HG03457 (cell line): ENCODE results near the gene DSG2.
"Not testable (repeated sequence)": the region's sequence is repeated elsewhere in the genome, so short reads cannot be mapped to it uniquely, and the experiment has no call there.

Experiments used
- ATAC-seq: cut with Tn5 transposase; IDR thresholded peaks from one replicate; pipeline ENCODE4 v1.9.1; 2021; ENCODE audit warnings: moderate number of reproducible peaks; ENCODE audit not compliant: unreplicated experiment

Gene DSG2

GRCh38 chr18:31498574-31499524 lies 872 bp downstream of the DSG2 start:
- no peak for ATAC-seq

- peak; percentile 88 for ATAC-seq
Measured at GRCh38 chr18:31500051-31500688, 2.2 kb downstream of the DSG2 start.

DNA sequence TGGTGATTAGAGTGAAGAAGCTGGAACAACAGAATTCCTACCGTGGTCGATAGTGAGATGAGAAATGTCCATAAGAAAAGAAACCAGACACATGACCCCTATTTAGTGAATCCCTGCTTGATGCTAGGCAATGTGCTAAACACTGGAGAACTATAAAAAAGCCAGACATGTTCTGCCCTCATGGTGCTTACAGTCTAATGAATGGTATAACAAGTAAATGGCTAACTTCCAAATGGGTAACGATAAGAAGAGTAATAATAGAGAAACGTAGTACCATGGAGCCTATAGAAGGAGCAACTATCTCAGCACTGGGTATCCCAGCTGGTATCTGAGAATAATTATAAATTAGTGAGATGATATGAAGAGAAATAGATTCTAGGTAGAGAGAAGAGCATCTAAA lies 5.0 kb downstream of the DSG2 start:
- ATAC-seq = no peak

GRCh38 chr18:31504455-31505147 lies 6.6 kb downstream of the DSG2 start:
- no peak for ATAC-seq

DNA sequence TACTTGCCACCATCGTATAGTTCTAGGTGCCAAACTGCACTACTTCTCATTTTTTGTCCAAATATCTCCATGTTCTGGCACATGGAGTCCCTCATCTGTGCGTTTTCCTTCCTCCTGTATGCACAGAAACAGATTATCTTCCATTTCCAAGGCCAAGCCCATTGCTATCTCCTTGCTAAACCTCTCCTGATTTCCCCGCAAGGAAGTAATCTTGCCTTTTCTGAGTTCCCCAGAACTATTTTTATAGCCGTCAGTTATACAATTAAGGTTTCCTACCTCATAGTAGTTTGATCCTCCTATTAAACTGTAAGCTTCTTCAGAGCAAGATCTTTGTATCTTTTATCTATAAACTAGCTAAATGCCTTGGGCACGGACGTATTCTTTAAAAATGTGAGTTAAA lies 7.2 kb downstream of the DSG2 start:
- no peak for ATAC-seq

- ATAC-seq = no peak
Measured at GRCh38 chr18:31506024-31506742, 8.2 kb downstream of the DSG2 start.

DNA sequence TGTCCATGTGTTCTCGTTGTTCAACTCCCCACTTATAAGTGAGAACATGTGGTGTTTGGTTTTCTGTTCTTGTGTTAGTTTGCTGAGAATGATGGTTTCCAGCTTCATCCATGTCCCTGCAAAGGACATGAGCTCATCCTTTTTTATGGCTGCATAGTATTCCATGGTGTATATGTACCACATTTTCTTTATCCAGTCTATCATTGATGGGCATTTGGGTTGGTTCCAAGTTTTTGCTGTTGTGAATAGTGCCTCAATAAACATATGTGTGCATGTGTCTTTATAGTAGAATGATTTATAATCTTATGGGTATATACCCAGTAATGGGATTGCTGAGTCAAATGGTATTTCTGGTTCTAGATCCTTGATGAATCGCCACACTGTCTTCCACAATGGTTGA lies 9.1 kb downstream of the DSG2 start:
- not testable (repeated sequence) for ATAC-seq

DNA sequence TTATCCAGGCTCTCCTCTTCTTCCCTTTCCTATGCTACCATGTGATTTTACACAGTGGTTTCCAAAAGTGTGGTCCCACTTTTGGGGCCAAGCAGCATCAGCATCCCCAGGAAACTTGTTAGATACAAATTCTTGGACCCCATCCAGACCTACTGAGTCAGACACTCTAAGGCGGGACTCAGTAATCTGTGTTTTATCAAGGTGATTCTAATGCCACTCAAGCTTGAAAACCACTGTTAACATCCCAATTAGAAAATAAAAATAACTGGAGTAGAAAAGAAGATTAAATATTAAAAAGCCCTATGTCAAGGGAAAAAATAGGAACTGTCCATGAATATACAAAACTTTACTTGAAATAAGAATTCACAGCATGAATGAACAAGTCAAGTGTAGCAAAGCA lies 10.8 kb downstream of the DSG2 start:
- no peak for ATAC-seq

DNA sequence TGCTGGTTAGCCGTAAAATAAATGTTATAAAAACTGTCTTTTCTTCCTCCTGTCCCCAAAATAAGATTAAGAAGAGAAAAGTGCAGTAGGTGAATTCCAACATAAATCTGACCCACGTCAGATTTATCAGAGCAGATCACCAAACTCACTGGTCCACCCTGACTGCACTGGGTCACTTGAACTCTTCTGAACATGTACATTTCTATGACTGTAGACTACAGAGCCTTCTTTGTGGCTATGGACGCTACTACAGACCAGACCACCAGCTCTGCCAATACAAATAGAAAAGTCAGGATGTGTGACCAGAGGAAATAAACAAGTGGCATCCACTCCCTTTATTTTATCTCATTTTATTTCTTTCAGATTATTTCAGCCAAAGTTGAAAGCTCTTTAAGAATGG lies 11.6 kb downstream of the DSG2 start:
- no peak for ATAC-seq

- no peak for ATAC-seq
Measured at GRCh38 chr18:31510319-31510718, 12.3 kb downstream of the DSG2 start.

DNA sequence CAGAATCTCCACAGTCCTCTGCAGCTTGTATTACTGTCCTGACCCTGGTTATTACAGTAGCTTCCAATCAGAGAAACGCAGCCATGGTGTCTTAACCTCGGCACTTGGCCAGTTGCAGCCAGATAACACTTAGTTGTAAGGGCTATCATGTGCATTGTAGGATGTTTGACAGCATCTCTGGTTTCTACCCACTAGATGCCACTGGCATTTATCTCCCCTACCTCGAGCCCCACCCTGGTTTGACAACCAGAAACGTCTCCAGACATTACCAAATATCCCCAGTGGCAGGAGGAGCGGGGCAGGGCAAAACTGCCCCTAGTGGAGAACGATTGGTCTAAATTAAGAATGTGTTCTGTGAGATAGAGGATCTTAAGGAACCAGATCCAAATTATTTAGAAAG lies 13.1 kb downstream of the DSG2 start:
- no peak for ATAC-seq

GRCh38 chr18:31512203-31512764 lies 14.3 kb downstream of the DSG2 start:
- no peak for ATAC-seq

DNA sequence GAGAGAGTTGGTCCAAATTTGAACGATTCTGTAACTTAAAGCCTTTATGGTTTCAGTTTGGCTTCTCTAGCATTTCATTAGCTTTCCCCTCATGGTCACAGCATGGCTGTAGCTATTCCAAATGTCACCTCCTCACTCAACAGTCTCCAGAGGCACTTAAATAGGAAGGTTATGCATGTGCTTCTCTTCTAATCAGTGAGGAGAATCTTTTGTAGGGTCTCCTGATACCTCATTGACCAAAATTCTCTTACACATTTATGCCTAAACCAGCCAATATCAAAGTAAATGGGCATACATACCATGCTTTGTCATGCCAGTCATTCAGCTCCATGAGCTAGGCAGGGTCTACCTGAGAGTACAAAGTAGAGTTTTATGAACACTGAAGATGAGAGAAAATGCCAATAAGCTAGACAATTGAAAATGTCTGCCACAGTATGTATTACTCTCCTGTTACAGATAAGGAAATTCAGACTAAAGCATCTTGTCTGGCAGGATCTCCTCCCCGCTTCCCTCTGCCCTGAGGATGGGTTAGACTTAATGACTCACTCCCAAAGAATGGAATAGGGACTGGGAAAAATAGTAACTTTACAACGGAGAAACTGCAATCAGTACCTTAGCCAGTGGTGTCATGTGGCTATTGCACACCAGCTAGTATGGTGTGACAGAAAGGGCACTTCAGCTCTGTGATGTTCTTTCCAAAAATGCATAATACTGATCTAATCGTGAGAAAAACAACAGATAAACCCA lies 15.4 kb downstream of the DSG2 start:
- ATAC-seq = no peak

DNA sequence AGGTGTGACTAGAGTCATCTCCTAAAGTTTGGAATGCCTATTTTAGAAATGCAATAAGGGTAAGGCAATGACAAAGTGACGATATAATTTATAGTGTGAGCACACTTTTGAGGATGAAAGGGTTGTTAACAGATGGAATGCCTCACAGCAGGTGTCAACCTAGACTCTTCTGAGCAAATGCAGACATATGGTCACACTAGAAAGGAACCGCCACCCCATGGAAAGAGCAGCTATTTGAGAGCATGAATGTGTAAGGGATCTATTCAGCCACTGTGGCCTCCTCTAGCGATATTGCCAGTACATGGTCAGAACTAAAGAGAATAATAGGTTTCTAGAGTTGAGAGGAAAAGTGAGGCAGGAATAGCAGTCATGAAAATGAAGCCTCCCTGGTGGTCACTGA lies 18.5 kb downstream of the DSG2 start:
- ATAC-seq = no peak

DNA sequence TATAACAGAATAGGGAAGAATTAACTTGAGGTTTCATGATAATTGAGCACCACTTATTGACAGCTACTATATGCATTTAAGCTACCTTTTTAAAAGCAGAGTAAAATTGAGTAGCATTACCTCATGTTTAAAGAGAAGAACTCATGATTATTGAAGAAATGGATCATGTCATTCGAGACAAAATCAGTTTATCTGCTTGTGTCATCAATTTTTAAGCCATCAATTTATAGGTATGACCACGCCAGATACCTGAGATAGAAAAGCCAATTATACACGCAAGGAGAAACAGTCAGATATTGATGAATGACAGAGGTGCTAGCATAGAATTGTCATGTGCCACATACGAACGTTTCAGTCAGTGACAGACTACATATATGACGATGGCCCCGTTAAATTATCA lies 28.4 kb downstream of the DSG2 start:
- no peak for ATAC-seq

DNA sequence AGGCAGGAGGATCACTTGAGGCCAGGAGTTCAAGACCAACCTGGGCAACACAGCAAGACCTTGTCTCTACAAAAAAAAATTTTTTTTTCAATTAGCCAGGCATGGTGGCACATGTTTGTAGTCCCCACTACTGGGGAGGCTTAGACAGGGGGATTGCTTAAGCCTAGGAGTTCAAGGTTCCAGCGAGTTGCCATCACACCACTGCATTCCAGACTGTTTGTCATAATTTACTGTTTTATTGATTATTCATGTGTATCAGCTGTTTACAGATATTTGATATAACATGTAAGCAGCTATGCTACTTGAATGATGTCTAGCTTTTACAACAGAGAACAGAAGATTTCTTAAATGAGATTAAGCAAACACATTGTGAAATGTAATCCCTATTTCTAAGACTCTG lies 35.3 kb downstream of the DSG2 start:
- ATAC-seq = no peak

DNA sequence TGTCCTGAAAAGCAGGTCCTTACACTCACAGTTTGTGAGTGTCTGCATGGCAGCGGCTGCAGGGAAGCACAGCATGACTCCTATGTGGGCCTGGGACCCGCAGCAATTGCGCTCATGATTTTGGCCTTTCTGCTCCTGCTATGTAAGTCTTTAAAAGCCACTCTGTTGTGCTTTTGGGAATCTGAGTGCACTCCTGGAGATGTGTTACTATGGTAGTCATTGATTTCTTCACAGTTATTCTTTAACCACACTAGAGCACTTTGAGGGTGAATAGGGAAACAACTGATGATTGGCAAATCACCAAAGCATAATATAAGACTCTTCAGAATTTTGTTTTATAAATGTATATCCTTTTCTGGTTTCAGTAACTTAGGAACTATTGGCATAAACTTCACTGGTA lies 40.9 kb downstream of the DSG2 start:
- ATAC-seq = no peak

DNA sequence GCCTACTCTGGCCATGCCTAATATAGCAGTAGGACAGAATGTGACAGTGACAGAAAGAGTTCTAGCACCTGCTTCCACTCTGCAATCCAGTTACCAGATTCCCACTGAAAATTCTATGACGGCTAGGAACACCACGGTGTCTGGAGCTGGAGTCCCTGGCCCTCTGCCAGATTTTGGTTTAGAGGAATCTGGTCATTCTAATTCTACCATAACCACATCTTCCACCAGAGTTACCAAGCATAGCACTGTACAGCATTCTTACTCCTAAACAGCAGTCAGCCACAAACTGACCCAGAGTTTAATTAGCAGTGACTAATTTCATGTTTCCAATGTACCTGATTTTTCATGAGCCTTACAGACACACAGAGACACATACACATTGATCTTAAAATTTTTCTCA lies 48.5 kb downstream of the DSG2 start:
- no peak for ATAC-seq

DNA sequence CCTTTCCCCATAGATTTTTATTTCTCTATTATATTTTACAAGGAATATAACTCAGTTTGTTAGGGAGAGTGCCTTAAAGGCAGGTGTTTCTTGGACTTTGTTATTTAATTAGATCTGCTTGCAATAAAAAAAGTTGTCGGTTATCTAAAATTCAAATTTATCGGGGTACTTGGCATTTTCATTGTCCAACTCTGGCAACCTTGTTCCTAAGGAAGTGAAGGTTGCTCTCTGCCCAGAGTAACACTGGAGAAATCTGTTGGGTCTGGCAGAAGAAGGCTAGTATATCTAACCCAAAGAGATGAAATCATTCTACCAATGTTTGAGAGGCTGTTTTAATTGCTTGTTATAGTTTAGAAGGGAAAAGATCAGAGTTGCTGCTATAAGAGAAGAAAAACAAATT lies 50.9 kb downstream of the DSG2 start:
- no peak for ATAC-seq

GRCh38 chr18:31549416-31549815 lies 51.4 kb downstream of the DSG2 start:
- no peak for ATAC-seq
